NT2/D1 (cell line): ENCODE measurements around the gene CTAGE1.

Experiments
- YY1 ChIP-seq: IDR thresholded peaks from 2 replicates; pipeline ENCODE4 v1.6.1; 2011; ENCODE audit not compliant: insufficient read length, insufficient read depth
- ZNF274 ChIP-seq: IDR thresholded peaks from 2 replicates; pipeline ENCODE4 v1.6.1; 2011; ENCODE audit warnings: mild to moderate bottlenecking, low read depth, low read length

- TF ChIP-seq YY1 (no peak), ZNF274 (no peak)
Measured at GRCh38 chr18:22387787-22388186, 29.9 kb downstream of the CTAGE1 start.
